Measurements from ENCODE around the gene ABCC8.

Gene ABCC8

DNA sequence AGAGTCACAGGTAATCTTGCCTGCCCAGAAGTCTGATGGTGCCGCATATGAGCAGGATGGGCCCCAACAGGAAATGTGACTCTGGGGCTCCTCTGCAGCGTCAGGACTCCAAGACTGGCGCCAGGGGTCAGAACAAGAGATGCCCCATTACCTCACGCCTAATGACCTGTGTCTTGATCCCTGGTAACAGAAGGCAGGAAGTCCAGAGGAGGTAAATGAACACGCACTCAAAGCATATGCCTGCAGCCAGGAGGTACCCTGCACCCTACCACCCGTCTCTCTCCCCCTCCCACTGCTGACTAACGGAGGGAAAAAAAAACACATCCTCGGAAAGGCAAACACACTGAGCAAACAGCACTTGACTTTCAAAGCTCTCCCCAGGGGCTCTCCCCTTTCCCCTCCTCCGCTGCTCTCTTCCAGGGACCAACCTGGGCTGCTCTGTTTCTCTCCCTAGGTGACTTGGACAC is 37.3 kb downstream of the ABCC8 start:
- TF ChIP-seq, protein P1, sequence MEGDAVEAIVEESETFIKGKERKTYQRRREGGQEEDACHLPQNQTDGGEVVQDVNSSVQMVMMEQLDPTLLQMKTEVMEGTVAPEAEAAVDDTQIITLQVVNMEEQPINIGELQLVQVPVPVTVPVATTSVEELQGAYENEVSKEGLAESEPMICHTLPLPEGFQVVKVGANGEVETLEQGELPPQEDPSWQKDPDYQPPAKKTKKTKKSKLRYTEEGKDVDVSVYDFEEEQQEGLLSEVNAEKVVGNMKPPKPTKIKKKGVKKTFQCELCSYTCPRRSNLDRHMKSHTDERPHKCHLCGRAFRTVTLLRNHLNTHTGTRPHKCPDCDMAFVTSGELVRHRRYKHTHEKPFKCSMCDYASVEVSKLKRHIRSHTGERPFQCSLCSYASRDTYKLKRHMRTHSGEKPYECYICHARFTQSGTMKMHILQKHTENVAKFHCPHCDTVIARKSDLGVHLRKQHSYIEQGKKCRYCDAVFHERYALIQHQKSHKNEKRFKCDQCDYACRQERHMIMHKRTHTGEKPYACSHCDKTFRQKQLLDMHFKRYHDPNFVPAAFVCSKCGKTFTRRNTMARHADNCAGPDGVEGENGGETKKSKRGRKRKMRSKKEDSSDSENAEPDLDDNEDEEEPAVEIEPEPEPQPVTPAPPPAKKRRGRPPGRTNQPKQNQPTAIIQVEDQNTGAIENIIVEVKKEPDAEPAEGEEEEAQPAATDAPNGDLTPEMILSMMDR (IDR thresholded peaks at IDR 0.05; ENCODE audit: low read depth, low read length, missing control alignments): no peak
- in situ Hi-C loops (cut with HindIII; ENCODE audit: low pct_ligation_motif_present, low sequenced_read_pairs): no loop called here
- DNase-seq: no peak
- Histone ChIP-seq H3K27me3 (replicated peaks) (no peaks in the 10 kb centered on the region), H3K36me3 (replicated peaks) (no peaks in the 10 kb centered on the region), H3K27ac (no peak overlapping the region), H3K4me3 (ENCODE audit: low read depth, low read length) (no peak overlapping the region)

DNA sequence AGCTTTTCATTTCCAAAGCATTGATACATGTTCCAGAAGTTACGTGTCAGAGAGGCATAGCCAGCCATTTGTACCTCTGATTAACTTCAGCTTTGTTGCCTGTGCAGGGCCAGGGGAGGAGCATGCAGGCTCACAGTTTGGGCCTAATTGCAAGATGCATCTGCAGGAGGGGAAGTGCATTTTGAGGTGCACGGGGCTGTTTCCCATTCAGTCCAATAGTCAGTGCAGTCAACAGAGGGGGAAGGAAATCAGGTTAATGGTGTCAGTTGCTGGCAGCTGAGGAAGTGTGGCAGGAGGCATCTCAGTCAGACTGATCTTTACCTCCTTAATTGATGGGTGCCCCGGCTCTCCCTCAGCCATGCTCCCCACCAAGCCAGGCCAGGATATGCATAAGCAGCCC is 39.3 kb downstream of the ABCC8 start:
- TF ChIP-seq, protein P1 (IDR thresholded peaks at IDR 0.05; ENCODE audit: low read depth, low read length, missing control alignments): no peak
- in situ Hi-C loops (cut with HindIII; ENCODE audit: low pct_ligation_motif_present, low sequenced_read_pairs): no loop called here
- no peaks in the 10 kb centered on the region for H3K27me3 ChIP-seq (replicated peaks)

DNA sequence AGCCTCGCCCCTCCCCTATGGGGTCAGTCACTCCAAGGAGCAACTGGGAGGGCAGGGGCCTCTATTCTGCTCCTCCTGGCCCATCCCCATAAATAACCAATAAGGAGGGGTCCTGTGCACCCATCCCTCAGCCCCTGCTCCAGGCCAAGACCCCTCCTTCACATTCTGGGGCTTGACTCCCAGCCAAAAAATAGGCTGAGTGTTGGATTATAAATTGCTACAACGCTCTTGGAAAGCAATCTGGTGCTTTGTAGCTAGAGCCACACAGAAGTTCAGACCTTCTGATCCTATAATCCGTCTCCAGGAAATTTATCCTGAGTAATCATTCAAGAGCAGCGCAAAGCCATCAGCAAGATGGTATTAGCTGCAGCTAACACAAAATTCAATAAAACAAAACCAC is 42.5 kb downstream of the ABCC8 start:
- in situ Hi-C loops (cut with HindIII; ENCODE audit: low pct_ligation_motif_present, low sequenced_read_pairs): no loop called here
- Histone ChIP-seq H3K36me3 (replicated peaks) (no peaks in the 10 kb centered on the region), H3K27me3 (replicated peaks) (no peaks in the 10 kb centered on the region), H3K27ac (no peak overlapping the region), H3K4me3 (ENCODE audit: low read depth, low read length) (no peak overlapping the region)
- no peak for DNase-seq
- TF ChIP-seq, protein P1 (IDR thresholded peaks at IDR 0.05; ENCODE audit: low read depth, low read length, missing control alignments): no peak

More for the DNA sequence above, 39.3 kb downstream of the ABCC8 start:
- no peak overlapping the region for H3K4me3 ChIP-seq (ENCODE audit: low read depth, low read length)
- H3K36me3 ChIP-seq (replicated peaks): no peaks in the 10 kb centered on the region
- no peak overlapping the region for H3K27ac ChIP-seq
- no peak for DNase-seq

- in situ Hi-C loops (cut with HindIII; ENCODE audit: low pct_ligation_motif_present, low sequenced_read_pairs): no loop called here
- Histone ChIP-seq H3K36me3 (replicated peaks) (no peaks in the 10 kb centered on the region), H3K4me3 (ENCODE audit: low read depth, low read length) (no peak overlapping the region), H3K27me3 (replicated peaks) (no peaks in the 10 kb centered on the region), H3K27ac (no peak overlapping the region)
- TF ChIP-seq, protein P1 (IDR thresholded peaks at IDR 0.05; ENCODE audit: low read depth, low read length, missing control alignments): no peak
- DNase-seq: no peak
Observed at GRCh38 chr11:17432002-17432401, 44.6 kb downstream of the ABCC8 start.

DNA sequence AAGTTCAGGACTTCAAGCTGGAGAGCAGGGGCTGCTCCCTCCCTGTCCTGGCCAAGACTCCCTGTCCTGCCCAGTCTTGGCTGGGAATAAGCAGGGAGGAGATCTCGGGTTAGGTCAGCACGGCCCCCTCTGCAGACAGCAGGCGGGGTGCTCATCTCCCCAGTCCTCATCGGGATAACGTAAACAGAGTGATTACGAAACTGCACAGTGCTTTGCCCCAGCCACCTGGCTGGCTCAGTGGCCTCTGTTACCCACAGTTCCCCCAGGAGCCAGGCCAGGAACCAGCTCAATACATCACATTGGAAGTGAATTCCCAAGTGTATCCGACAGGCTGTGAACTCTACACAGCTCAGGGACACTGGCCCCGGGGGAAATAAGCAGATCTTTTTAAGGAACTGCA is 45.5 kb downstream of the ABCC8 start:
- no peaks in the 10 kb centered on the region for H3K27me3 ChIP-seq (replicated peaks)
- in situ Hi-C loops (cut with HindIII; ENCODE audit: low pct_ligation_motif_present, low sequenced_read_pairs): no loop called here
- no peak overlapping the region for H3K27ac ChIP-seq
- no peak overlapping the region for H3K4me3 ChIP-seq (ENCODE audit: low read depth, low read length)
- DNase-seq: no peak
- TF ChIP-seq, protein P1 (IDR thresholded peaks at IDR 0.05; ENCODE audit: low read depth, low read length, missing control alignments): no peak
- no peaks in the 10 kb centered on the region for H3K36me3 ChIP-seq (replicated peaks)

- TF ChIP-seq, protein P1 (IDR thresholded peaks at IDR 0.05; ENCODE audit: low read depth, low read length, missing control alignments): no peak
- no peak for DNase-seq
- H3K36me3 ChIP-seq (replicated peaks): no peaks in the 10 kb centered on the region
- H3K27ac ChIP-seq: no peak overlapping the region
- H3K27me3 ChIP-seq (replicated peaks): no peaks in the 10 kb centered on the region
- H3K4me3 ChIP-seq (ENCODE audit: low read depth, low read length): no peak overlapping the region
- in situ Hi-C loops (cut with HindIII; ENCODE audit: low pct_ligation_motif_present, low sequenced_read_pairs): no loop called here
Observed at GRCh38 chr11:17430616-17431015, 46.0 kb downstream of the ABCC8 start.

Measured in brain microvascular endothelial cell (primary cell).